ENCODE results near the gene HUWE1. TPM values are rescaled to one million over a fixed set of nuclear protein-coding genes. Genes with fewer than 3 reads are reported as not detected.
"Not testable (repeated sequence)": the region's sequence is repeated elsewhere in the genome, so short reads cannot be mapped to it uniquely, and the experiment has no call there.

Gene HUWE1
- total and polyA plus RNA-seq, 2 donors (not counting 1 experiment from before 2014, with no cell fraction given): 52.8 to 146 TPM

GRCh38 chrX:53728506-53728905, 42.0 kb upstream of the HUWE1 start:
- Histone ChIP-seq H3K4me3 (replicated peaks in 1 of 4; ENCODE audit: control extremely low read depth in 1 of 4, insufficient read depth in 1 of 4, low read depth in 3 of 4, low read length in 4 of 4) (no peak overlapping the region), H3K79me2 (ENCODE audit: control insufficient read depth, insufficient read depth, low read length) (no peaks in the 10 kb centered on the region), H2AFZ (ENCODE audit: low read length) (no peak overlapping the region), H3K27me3 (ENCODE audit: control insufficient read depth, insufficient read depth, low read length) (no peaks in the 10 kb centered on the region), H3K36me3 (ENCODE audit: control insufficient read depth, insufficient read depth, low read length) (no peaks in the 10 kb centered on the region), H3K9me3 (ENCODE audit: control insufficient read depth, insufficient read depth, low read depth, low read length) (no peaks in the 10 kb centered on the region), H3K4me1 (ENCODE audit: control insufficient read depth, extremely low read depth, insufficient read depth, low read length) (no peaks in the 10 kb centered on the region), H3K9ac (ENCODE audit: insufficient read depth, low read length) (no peak overlapping the region), H3K27ac (ENCODE audit: insufficient read depth, low read length) (no peak overlapping the region), H4K20me1 (ENCODE audit: control insufficient read depth, extremely low read depth, insufficient read depth, low read length) (no peaks in the 10 kb centered on the region), H3K4me2 (ENCODE audit: extremely low read depth, insufficient read depth, low read length) (no peak overlapping the region)
- TF ChIP-seq EZH2 (IDR thresholded peaks at IDR 0.05; ENCODE audit: low read length, missing control alignments): no peak
- DNase-seq (ENCODE audit: low read depth in 2 of 2): no peak

- no peak overlapping the region for H3K9ac ChIP-seq (ENCODE audit: insufficient read depth, low read length)
- H2AFZ ChIP-seq (ENCODE audit: low read length): no peak overlapping the region
- no peaks in the 10 kb centered on the region for H4K20me1 ChIP-seq (ENCODE audit: control insufficient read depth, extremely low read depth, insufficient read depth, low read length)
- H3K9me3 ChIP-seq (ENCODE audit: control insufficient read depth, insufficient read depth, low read depth, low read length): no peaks in the 10 kb centered on the region
- DNase-seq (ENCODE audit: low read depth in 2 of 2): no peak
- no peak overlapping the region for H3K4me2 ChIP-seq (ENCODE audit: extremely low read depth, insufficient read depth, low read length)
- H3K27me3 ChIP-seq (ENCODE audit: control insufficient read depth, insufficient read depth, low read length): no peaks in the 10 kb centered on the region
- no peaks in the 10 kb centered on the region for H3K4me1 ChIP-seq (ENCODE audit: control insufficient read depth, extremely low read depth, insufficient read depth, low read length)
- TF ChIP-seq EZH2 (IDR thresholded peaks at IDR 0.05; ENCODE audit: low read length, missing control alignments) (no peak), CTCF (conservative IDR thresholded peaks at IDR 0.05 in 1 of 2, IDR thresholded peaks at IDR 0.05 in 1 of 2; ENCODE audit: low read depth in 1 of 2, low read length in 2 of 2) (no peak)
- no peak overlapping the region for H3K27ac ChIP-seq (ENCODE audit: insufficient read depth, low read length)
- H3K4me3 ChIP-seq (replicated peaks in 1 of 4; ENCODE audit: control extremely low read depth in 1 of 4, insufficient read depth in 1 of 4, low read depth in 3 of 4, low read length in 4 of 4): no peak overlapping the region
- no peaks in the 10 kb centered on the region for H3K36me3 ChIP-seq (ENCODE audit: control insufficient read depth, insufficient read depth, low read length)
- no peaks in the 10 kb centered on the region for H3K79me2 ChIP-seq (ENCODE audit: control insufficient read depth, insufficient read depth, low read length)
Measured at GRCh38 chrX:53724872-53725271, 38.4 kb upstream of the HUWE1 start.

- H3K79me2 ChIP-seq (ENCODE audit: control insufficient read depth, insufficient read depth, low read length): no peaks in the 10 kb centered on the region
- no peaks in the 10 kb centered on the region for H3K27me3 ChIP-seq (ENCODE audit: control insufficient read depth, insufficient read depth, low read length)
- no peaks in the 10 kb centered on the region for H3K36me3 ChIP-seq (ENCODE audit: control insufficient read depth, insufficient read depth, low read length)
- H3K4me1 ChIP-seq (ENCODE audit: control insufficient read depth, extremely low read depth, insufficient read depth, low read length): no peaks in the 10 kb centered on the region
- no peak overlapping the region for H3K9ac ChIP-seq (ENCODE audit: insufficient read depth, low read length)
- H3K27ac ChIP-seq (ENCODE audit: insufficient read depth, low read length): no peak overlapping the region
- no peaks in the 10 kb centered on the region for H4K20me1 ChIP-seq (ENCODE audit: control insufficient read depth, extremely low read depth, insufficient read depth, low read length)
- H2AFZ ChIP-seq (ENCODE audit: low read length): no peak overlapping the region
- no peaks in the 10 kb centered on the region for H3K9me3 ChIP-seq (ENCODE audit: control insufficient read depth, insufficient read depth, low read depth, low read length)
- no peak overlapping the region for H3K4me3 ChIP-seq (replicated peaks in 1 of 4; ENCODE audit: control extremely low read depth in 1 of 4, insufficient read depth in 1 of 4, low read depth in 3 of 4, low read length in 4 of 4)
- no peak for DNase-seq (ENCODE audit: low read depth in 2 of 2)
- TF ChIP-seq EZH2 (IDR thresholded peaks at IDR 0.05; ENCODE audit: low read length, missing control alignments): no peak
- TF ChIP-seq CTCF (conservative IDR thresholded peaks at IDR 0.05 in 1 of 2, IDR thresholded peaks at IDR 0.05 in 1 of 2; ENCODE audit: low read depth in 1 of 2, low read length in 2 of 2): no peak
- no peak overlapping the region for H3K4me2 ChIP-seq (ENCODE audit: extremely low read depth, insufficient read depth, low read length)
Measured at GRCh38 chrX:53723381-53723780, 36.9 kb upstream of the HUWE1 start.

- not testable (repeated sequence) for DNase-seq (ENCODE audit: low read depth in 2 of 2)
Measured at GRCh38 chrX:53721610-53722009, 35.1 kb upstream of the HUWE1 start.

GRCh38 chrX:53719666-53720065, 33.1 kb upstream of the HUWE1 start:
- not testable (repeated sequence) for H3K27me3 ChIP-seq (ENCODE audit: control insufficient read depth, insufficient read depth, low read length); H2AFZ ChIP-seq (ENCODE audit: low read length); H3K27ac ChIP-seq (ENCODE audit: insufficient read depth, low read length); H3K4me3 ChIP-seq (replicated peaks in 1 of 4; ENCODE audit: control extremely low read depth in 1 of 4, insufficient read depth in 1 of 4, low read depth in 3 of 4, low read length in 4 of 4); H3K9ac ChIP-seq (ENCODE audit: insufficient read depth, low read length); DNase-seq (ENCODE audit: low read depth in 2 of 2); H3K4me1 ChIP-seq (ENCODE audit: control insufficient read depth, extremely low read depth, insufficient read depth, low read length); H3K4me2 ChIP-seq (ENCODE audit: extremely low read depth, insufficient read depth, low read length); H3K36me3 ChIP-seq (ENCODE audit: control insufficient read depth, insufficient read depth, low read length); H3K79me2 ChIP-seq (ENCODE audit: control insufficient read depth, insufficient read depth, low read length); H4K20me1 ChIP-seq (ENCODE audit: control insufficient read depth, extremely low read depth, insufficient read depth, low read length); H3K9me3 ChIP-seq (ENCODE audit: control insufficient read depth, insufficient read depth, low read depth, low read length)

More at GRCh38 chrX:53721610-53722009, 35.1 kb upstream of the HUWE1 start:
- not testable (repeated sequence) for H3K79me2 ChIP-seq (ENCODE audit: control insufficient read depth, insufficient read depth, low read length); H3K9ac ChIP-seq (ENCODE audit: insufficient read depth, low read length); H3K27me3 ChIP-seq (ENCODE audit: control insufficient read depth, insufficient read depth, low read length); H3K4me3 ChIP-seq (replicated peaks in 1 of 4; ENCODE audit: control extremely low read depth in 1 of 4, insufficient read depth in 1 of 4, low read depth in 3 of 4, low read length in 4 of 4); H3K27ac ChIP-seq (ENCODE audit: insufficient read depth, low read length); H2AFZ ChIP-seq (ENCODE audit: low read length); H3K36me3 ChIP-seq (ENCODE audit: control insufficient read depth, insufficient read depth, low read length); H3K4me2 ChIP-seq (ENCODE audit: extremely low read depth, insufficient read depth, low read length); H3K4me1 ChIP-seq (ENCODE audit: control insufficient read depth, extremely low read depth, insufficient read depth, low read length); H4K20me1 ChIP-seq (ENCODE audit: control insufficient read depth, extremely low read depth, insufficient read depth, low read length); H3K9me3 ChIP-seq (ENCODE audit: control insufficient read depth, insufficient read depth, low read depth, low read length)

Data from fibroblast of lung (primary cell).